ENCODE measurements around the gene TNNT3. TPM values are rescaled to one million over a fixed set of nuclear protein-coding genes. Genes with fewer than 3 reads are reported as not detected.

The TNNT3 gene
- total and polyA plus RNA-seq, 4 donors, result 3.4 to 54.3 (median 6.3) TPM

DNA sequence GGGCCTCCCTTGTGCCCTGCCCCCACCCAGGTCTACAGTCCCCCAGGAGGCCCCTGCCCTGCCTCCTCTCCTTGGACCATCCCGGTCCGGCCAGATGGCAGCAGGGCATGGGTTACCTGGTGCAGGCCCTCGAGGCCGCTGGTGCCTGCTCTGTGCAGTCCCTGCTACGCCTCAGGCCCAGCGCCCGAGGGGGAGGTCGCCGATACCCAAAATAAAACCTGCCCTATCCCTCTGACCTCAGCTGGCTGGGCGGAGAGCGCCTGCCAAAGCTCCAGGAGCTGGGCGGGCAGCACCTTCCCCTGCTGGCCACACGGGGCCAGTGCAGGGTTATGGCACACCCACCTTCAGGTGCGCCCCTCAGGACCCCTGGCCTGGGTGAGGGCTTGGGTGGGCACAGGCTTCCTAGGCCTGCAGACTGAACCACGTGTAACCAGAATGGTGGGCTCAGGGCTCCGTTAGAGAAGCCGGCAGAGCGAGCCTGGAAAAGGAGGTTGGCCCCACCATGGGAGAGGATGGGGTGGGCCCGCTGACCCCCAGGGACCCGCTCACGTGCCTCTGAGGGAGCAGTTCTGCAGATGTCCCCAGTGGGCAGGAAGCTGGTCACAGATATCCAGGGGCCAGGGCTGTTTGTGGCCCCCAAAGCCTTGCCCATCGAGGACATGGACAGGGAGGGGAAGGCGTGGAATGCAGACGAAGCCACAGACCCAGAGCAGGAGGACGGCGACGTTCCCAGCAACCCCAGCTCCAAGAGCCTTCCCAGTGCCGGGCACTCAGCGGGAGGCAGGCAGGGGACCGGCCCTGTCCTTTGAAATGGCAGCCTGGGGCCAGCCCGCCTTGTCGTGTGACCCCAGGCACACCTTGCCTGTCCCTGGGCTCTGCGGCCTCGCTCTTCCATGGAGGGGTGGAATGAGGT lies 1.7 kb upstream of the TNNT3 start:
- 82 to 84% methylated on average over 34 of the region's 34 CpGs for WGBS, 2 donors
- Histone ChIP-seq H3K36me3 (ENCODE audit: control insufficient read depth in 1 of 2, insufficient read depth in 2 of 2, low read length in 1 of 2) (no peaks in the 10 kb centered on the region), H3K27me3 (ENCODE audit: control insufficient read depth in 1 of 2, insufficient read depth in 2 of 2, low read length in 1 of 2) (no peaks in the 10 kb centered on the region), H3K9me3 (ENCODE audit: control insufficient read depth, low read length) (no peaks in the 10 kb centered on the region), H3K4me1 (ENCODE audit: control insufficient read depth in 1 of 2, insufficient read depth in 2 of 2, low read length in 2 of 2) (no peaks in the 10 kb centered on the region), H3K27ac (ENCODE audit: low read depth in 1 of 2, low read length in 2 of 2) (no peak overlapping the region), H3K4me3 (ENCODE audit: low read length in 2 of 2) (no peak overlapping the region)
- DNase-seq (peak; percentile 53 to 70), ATAC-seq (ENCODE audit: low FRiP score) (peak; percentile 14)
- intact Hi-C loops (cut with DNase I), result loop anchor here in 1 of 2 donors (5.0 kb wide), 1 partner anchor 80 kb away; the partner anchor contains the start of gene TNNI2

DNA sequence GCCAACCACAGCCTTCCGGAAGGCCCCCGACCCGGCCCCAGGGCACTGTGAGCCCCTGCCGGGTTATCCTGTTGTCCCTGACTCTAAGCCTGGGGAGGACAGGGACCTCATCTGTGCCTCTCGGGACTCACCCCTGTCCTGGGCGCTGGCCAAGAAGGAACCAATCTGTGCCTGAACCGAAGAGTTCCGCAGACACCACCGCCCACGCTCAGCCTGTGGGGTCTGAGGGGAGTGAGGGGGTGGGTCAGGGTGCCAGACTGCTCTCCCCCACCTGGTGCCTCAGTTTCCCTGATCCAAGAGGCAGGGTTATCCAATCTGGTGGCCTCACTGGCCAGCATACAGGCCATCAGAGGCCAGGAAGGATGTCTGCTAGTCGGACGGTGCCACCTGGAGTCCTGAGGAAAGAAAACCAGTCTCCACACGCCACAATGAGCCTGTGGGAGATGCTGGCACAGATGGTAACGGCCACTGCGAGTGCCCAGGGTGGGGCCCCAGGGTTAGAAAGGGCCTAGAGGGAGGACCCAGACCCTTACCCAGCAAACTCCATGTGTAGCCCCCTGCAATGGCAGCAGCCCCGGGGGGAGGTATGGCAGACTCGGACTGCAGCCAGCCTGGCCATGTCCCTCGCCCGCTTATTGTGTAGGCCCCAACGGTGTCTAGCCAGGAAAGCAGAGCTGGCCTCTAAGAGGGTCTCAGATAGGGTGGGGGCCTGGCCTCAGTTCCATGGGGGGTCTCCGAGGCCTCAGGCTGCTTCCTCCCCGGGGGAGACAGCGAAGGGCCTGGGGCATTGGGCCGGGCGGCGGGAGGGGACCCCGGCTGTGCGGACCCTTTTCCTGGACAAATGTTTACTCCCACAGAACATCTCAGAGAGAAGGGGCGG lies 827 bp upstream of the TNNT3 start:
- intact Hi-C loops (cut with DNase I), result loop anchor here in 1 of 2 donors (5.0 kb wide), 1 partner anchor 81 kb away; the partner anchor contains the start of gene TNNI2
- no peaks in the 10 kb centered on the region for H3K4me1 ChIP-seq (ENCODE audit: control insufficient read depth in 1 of 2, insufficient read depth in 2 of 2, low read length in 2 of 2)
- H3K27ac ChIP-seq (ENCODE audit: low read depth in 1 of 2, low read length in 2 of 2), result no peak overlapping the region

DNA sequence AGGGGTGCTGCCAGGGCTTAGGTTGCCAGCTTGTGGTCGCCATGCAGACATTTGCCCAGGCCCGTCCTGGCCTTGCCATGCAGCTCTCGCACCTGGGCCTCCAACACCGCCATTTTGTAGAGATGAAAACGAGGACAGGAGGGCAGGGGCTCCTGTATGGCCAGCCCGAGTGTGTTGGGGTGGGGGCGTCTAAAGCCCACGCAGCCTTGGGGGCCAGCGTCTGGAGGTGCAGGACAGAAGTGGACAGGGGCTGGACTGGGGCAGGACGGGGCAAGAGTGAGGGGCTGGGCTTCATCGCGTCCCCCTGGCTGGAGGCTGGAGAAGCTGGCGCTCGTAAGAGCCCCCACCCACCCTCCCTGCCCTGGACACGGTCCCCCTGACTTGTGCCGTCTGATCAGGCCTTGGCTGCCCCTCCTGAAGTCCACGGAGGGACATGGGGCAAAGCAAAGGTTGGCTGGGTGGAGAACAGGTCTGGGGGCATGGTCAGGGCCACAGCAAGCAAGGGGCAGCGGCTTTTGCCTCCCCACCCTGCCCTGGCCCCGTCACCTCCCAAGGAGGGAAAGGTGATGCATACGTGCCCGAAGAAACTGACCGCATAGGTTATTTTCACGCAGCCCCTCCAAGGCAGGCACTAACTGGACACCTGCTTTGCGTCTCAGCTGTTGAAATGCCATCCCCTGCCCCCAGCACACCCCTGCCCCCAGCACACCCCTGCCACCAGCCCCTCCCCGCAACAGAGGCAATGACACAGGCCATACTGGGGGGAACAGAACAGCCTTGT lies 815 bp downstream of the TNNT3 start:
- DNase-seq (peak; percentile 38 to 73), ATAC-seq (ENCODE audit: low FRiP score) (no peak)
- Histone ChIP-seq H3K36me3 (ENCODE audit: control insufficient read depth in 1 of 2, insufficient read depth in 2 of 2, low read length in 1 of 2) (no peaks in the 10 kb centered on the region), H3K27ac (ENCODE audit: low read depth in 1 of 2, low read length in 2 of 2) (no peak overlapping the region), H3K9me3 (ENCODE audit: control insufficient read depth, low read length) (no peaks in the 10 kb centered on the region), H3K27me3 (ENCODE audit: control insufficient read depth in 1 of 2, insufficient read depth in 2 of 2, low read length in 1 of 2) (no peaks in the 10 kb centered on the region), H3K4me3 (ENCODE audit: low read length in 2 of 2) (no peak overlapping the region), H3K4me1 (ENCODE audit: control insufficient read depth in 1 of 2, insufficient read depth in 2 of 2, low read length in 2 of 2) (no peaks in the 10 kb centered on the region)
- WGBS, 2 donors, result 95 to 97% methylated on average over 24 to 25 of the region's 25 CpGs
- intact Hi-C loops (cut with DNase I), result no loop called here

More for the DNA sequence above, 827 bp upstream of the TNNT3 start:
- ATAC-seq (ENCODE audit: low FRiP score) (no peak), DNase-seq (peak in 1 of 2 donors; percentile 72)
- Histone ChIP-seq H3K9me3 (ENCODE audit: control insufficient read depth, low read length) (no peaks in the 10 kb centered on the region), H3K4me3 (ENCODE audit: low read length in 2 of 2) (no peak overlapping the region), H3K27me3 (ENCODE audit: control insufficient read depth in 1 of 2, insufficient read depth in 2 of 2, low read length in 1 of 2) (no peaks in the 10 kb centered on the region), H3K36me3 (ENCODE audit: control insufficient read depth in 1 of 2, insufficient read depth in 2 of 2, low read length in 1 of 2) (no peaks in the 10 kb centered on the region)
- 87 to 91% methylated on average over 23 to 29 of the region's 29 CpGs for WGBS, 2 donors

DNA sequence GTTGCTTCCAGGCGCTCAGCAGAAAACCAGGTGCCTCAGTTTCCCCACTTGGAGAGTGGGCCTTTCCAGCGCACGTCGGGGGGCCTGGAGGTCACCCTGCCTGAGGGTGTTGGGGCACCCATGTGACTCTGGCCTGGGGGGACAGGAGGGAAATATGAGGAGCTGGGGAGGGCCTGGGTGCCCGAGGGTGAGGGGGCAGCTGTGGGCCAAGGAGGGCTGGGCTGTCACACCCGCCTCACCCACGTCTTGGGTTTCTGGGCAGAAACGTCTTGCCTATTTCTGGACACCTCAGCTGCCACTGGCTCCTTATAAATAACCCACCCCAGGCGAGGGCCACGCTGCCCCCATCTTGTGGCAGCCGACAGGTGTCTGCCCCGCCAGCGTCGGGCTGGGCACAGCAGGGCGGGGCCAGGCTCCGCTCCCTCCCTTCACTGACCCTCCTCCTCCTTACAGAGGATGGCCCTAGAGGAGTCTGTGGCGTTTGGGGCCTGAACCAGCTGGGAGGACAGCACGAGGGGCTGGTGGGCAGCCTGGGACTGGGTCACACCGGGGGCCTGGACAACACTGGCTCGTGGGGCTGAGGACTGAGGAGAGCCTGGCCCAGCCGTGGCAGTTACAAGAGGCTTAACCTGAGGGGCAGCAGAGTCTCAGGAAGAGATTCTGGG lies 1.5 kb downstream of the TNNT3 start:
- WGBS, 2 donors, result 79 to 81% methylated on average over 21 of the region's 21 CpGs
- H3K9me3 ChIP-seq (ENCODE audit: control insufficient read depth, low read length), result no peaks in the 10 kb centered on the region
- H3K27me3 ChIP-seq (ENCODE audit: control insufficient read depth in 1 of 2, insufficient read depth in 2 of 2, low read length in 1 of 2), result no peaks in the 10 kb centered on the region
- H3K36me3 ChIP-seq (ENCODE audit: control insufficient read depth in 1 of 2, insufficient read depth in 2 of 2, low read length in 1 of 2), result no peaks in the 10 kb centered on the region
- no peak overlapping the region for H3K4me3 ChIP-seq (ENCODE audit: low read length in 2 of 2)
- H3K27ac ChIP-seq (ENCODE audit: low read depth in 1 of 2, low read length in 2 of 2), result no peak overlapping the region
- H3K4me1 ChIP-seq (ENCODE audit: control insufficient read depth in 1 of 2, insufficient read depth in 2 of 2, low read length in 2 of 2), result no peaks in the 10 kb centered on the region
- intact Hi-C loops (cut with DNase I), result no loop called here
- ATAC-seq (ENCODE audit: low FRiP score), result peak; percentile 30
- peak; percentile 41 to 72 for DNase-seq

DNA sequence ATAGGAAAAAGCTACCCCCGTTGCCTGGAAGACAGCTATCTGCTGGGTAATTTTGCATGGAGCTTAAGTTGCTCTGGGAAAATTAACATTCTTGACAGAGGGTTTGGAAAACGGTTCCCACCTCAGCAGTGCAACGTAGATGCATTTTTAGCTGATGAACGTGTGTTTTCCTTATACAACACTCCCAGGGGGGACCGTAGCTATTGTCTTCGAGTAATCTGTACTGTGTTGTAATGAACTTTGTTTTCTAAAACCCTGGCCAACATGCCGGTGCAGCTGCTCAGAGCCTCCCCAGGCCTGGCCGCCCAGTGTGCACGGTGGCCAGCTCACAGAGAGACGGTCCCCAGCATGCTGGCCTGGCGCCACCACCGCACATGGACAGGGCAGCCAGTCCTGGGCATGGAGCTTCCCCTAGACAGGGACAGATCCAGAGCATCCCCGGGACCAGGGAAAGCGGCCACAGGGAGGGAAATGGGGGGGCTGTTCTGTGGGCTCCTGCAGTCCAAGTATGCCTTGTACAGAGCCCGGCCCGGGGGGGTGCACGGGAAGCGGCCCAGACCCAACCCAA lies 2.2 kb downstream of the TNNT3 start:
- no peaks in the 10 kb centered on the region for H3K9me3 ChIP-seq (ENCODE audit: control insufficient read depth, low read length)
- WGBS, 2 donors, result 45 to 51% methylated on average over 18 of the region's 18 CpGs
- peak; percentile 57 for ATAC-seq (ENCODE audit: low FRiP score)
- H3K27me3 ChIP-seq (ENCODE audit: control insufficient read depth in 1 of 2, insufficient read depth in 2 of 2, low read length in 1 of 2), result no peaks in the 10 kb centered on the region
- no peak overlapping the region for H3K4me3 ChIP-seq (ENCODE audit: low read length in 2 of 2)
- no peaks in the 10 kb centered on the region for H3K4me1 ChIP-seq (ENCODE audit: control insufficient read depth in 1 of 2, insufficient read depth in 2 of 2, low read length in 2 of 2)
- intact Hi-C loops (cut with DNase I), result no loop called here
- H3K27ac ChIP-seq (ENCODE audit: low read depth in 1 of 2, low read length in 2 of 2), result no peak overlapping the region
- no peaks in the 10 kb centered on the region for H3K36me3 ChIP-seq (ENCODE audit: control insufficient read depth in 1 of 2, insufficient read depth in 2 of 2, low read length in 1 of 2)
- DNase-seq, result peak; percentile 61 to 82

DNA sequence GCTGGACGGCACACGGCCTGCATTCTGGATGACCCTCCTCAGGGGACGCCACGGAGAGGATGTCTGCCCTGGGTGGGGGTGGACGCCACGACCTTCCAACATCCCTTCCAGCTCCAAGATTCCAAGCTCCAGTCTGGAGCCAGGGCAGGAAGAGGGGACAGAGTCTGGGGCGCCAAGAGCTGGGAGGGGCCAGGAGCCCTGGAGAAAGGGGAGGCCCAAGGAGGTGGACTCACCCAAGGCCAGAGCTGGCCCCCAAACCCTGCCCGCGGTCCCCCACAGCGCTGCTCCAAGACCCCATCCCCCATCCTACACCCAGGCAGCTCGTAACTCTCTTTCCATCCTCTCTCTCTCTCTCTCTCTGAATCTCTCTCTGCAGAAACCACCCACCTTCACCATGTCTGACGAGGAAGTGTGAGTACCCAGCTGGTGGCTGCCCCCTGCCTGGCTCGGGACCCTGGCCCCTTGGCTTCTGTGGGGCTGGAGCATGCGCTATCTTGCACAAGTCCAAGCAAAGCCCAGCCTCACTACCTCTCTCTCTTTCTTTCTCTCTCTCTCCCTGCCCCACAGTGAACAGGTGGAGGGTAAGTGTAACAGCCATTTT lies 3.1 kb downstream of the TNNT3 start:
- H3K36me3 ChIP-seq (ENCODE audit: control insufficient read depth in 1 of 2, insufficient read depth in 2 of 2, low read length in 1 of 2), result no peaks in the 10 kb centered on the region
- ATAC-seq (ENCODE audit: low FRiP score) (peak; percentile 20), DNase-seq (peak; percentile 58 to 73)
- H3K4me1 ChIP-seq (ENCODE audit: control insufficient read depth in 1 of 2, insufficient read depth in 2 of 2, low read length in 2 of 2), result no peaks in the 10 kb centered on the region
- 69 to 75% methylated on average over 10 to 14 of the region's 14 CpGs for WGBS, 2 donors
- H3K4me3 ChIP-seq (ENCODE audit: low read length in 2 of 2), result no peak overlapping the region
- no peak overlapping the region for H3K27ac ChIP-seq (ENCODE audit: low read depth in 1 of 2, low read length in 2 of 2)
- no peaks in the 10 kb centered on the region for H3K9me3 ChIP-seq (ENCODE audit: control insufficient read depth, low read length)
- intact Hi-C loops (cut with DNase I), result no loop called here
- no peaks in the 10 kb centered on the region for H3K27me3 ChIP-seq (ENCODE audit: control insufficient read depth in 1 of 2, insufficient read depth in 2 of 2, low read length in 1 of 2)

DNA sequence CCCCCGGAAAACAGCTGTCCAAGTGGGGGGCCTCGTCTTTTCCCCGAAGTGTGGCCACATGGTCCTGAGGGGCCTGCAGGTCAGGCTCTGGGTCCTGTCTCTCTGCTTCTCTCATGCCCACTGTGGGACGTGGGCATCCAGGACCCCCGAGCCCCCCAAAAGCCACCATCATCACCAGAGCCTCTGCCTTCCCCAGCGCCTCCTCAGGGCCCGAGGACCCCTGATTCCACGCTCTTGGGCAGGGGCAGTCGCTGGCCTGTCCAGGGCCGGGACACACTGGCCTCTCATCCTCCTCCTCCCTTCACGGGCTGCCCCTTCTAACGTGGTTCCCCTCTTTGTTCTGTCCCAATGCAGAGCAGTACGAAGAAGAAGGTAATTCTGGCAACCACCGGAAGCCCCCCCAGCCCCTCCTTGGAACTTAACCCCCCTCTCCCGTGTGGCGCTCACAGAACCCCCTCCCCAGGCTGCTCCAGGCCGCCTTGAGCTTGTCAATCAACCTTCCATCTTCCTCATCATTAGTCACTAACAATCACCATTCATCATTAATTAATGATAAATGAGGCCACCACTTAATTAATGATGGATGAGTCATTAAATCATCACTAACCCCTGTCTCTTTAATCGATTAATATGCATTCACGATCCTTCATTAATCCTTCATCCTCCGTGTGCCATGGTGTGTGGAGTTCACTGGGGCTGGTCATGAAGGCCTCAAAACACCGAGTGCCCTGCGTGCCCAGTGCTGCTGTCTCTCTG lies 3.9 kb downstream of the TNNT3 start:
- WGBS, 2 donors, result 93 to 96% methylated on average over 18 to 22 of the region's 22 CpGs
- Histone ChIP-seq H3K9me3 (ENCODE audit: control insufficient read depth, low read length) (no peaks in the 10 kb centered on the region), H3K27me3 (ENCODE audit: control insufficient read depth in 1 of 2, insufficient read depth in 2 of 2, low read length in 1 of 2) (no peaks in the 10 kb centered on the region), H3K27ac (ENCODE audit: low read depth in 1 of 2, low read length in 2 of 2) (no peak overlapping the region), H3K4me3 (ENCODE audit: low read length in 2 of 2) (no peak overlapping the region), H3K36me3 (ENCODE audit: control insufficient read depth in 1 of 2, insufficient read depth in 2 of 2, low read length in 1 of 2) (no peaks in the 10 kb centered on the region), H3K4me1 (ENCODE audit: control insufficient read depth in 1 of 2, insufficient read depth in 2 of 2, low read length in 2 of 2) (no peaks in the 10 kb centered on the region)
- intact Hi-C loops (cut with DNase I), result no loop called here
- ATAC-seq (ENCODE audit: low FRiP score), result no peak
- peak in 1 of 2 donors; percentile 63 for DNase-seq
